Kidney glomerular epithelial cell (primary cell): Measurements from ENCODE around the gene BTRC.
"Not testable (repeated sequence)": the region's sequence is repeated elsewhere in the genome, so short reads cannot be mapped to it uniquely, and the experiment has no call there.

ENCODE experiments used
- DNase-seq: peaks from one replicate; lab custom pipeline; 2025; lab: John Stamatoyannopoulos, UW

Gene BTRC

GRCh38 chr10:101353692-101354327 is at the start of gene BTRC:
BTRC (plus strand) TSS chr10:101354165; CDS start chr10:101354181, 16 bp downstream.
- DNase-seq = peak; percentile 98

GRCh38 chr10:101304316-101304715 is 49.6 kb upstream of the BTRC start:
- DNase-seq = no peak

- no peak for DNase-seq
Observed at GRCh38 chr10:101305320-101306241, 48.4 kb upstream of the BTRC start.

GRCh38 chr10:101308051-101308450 is 45.9 kb upstream of the BTRC start:
- no peak for DNase-seq

GRCh38 chr10:101310529-101311184 is 43.3 kb upstream of the BTRC start:
- DNase-seq = no peak

- DNase-seq = no peak
Observed at GRCh38 chr10:101311185-101312066, 42.5 kb upstream of the BTRC start.

- DNase-seq = no peak
Observed at GRCh38 chr10:101319241-101319915, 34.6 kb upstream of the BTRC start.

GRCh38 chr10:101321073-101321472 is 32.9 kb upstream of the BTRC start:
- no peak for DNase-seq

GRCh38 chr10:101322266-101323108 is 31.5 kb upstream of the BTRC start:
- DNase-seq = no peak

GRCh38 chr10:101323495-101323894 is 30.5 kb upstream of the BTRC start:
- no peak for DNase-seq

GRCh38 chr10:101327454-101327853 is 26.5 kb upstream of the BTRC start:
- DNase-seq = not testable (repeated sequence)

- DNase-seq = no peak
Observed at GRCh38 chr10:101329341-101330032, 24.5 kb upstream of the BTRC start.

GRCh38 chr10:101330231-101330630 is 23.7 kb upstream of the BTRC start:
- DNase-seq = no peak

GRCh38 chr10:101330631-101331225 is 23.2 kb upstream of the BTRC start:
- peak; percentile 49 for DNase-seq

- DNase-seq = no peak
Observed at GRCh38 chr10:101331956-101332355, 22.0 kb upstream of the BTRC start.

GRCh38 chr10:101334259-101334658 is 19.7 kb upstream of the BTRC start:
- not testable (repeated sequence) for DNase-seq

GRCh38 chr10:101336382-101336781 is 17.6 kb upstream of the BTRC start:
- DNase-seq = no peak

- DNase-seq = no peak
Observed at GRCh38 chr10:101337836-101338235, 16.1 kb upstream of the BTRC start.

GRCh38 chr10:101341438-101341837 is 12.5 kb upstream of the BTRC start:
- no peak for DNase-seq
